H9 (cell line): ENCODE data around the gene TMEM106C. TPM values are rescaled to one million over a fixed set of nuclear protein-coding genes. Genes with fewer than 3 reads are reported as not detected.

Source experiments
- DNase-seq: peaks from one replicate; pipeline ENCODE4 v3.0.0-alpha.2; 2017
- H2AFZ ChIP-seq: one replicate; pipeline ENCODE4 v1.6.1; 2013; ENCODE audit warnings: mild to moderate bottlenecking, low read length, control low read depth, moderate library complexity
- H2AK5ac ChIP-seq: 2 replicates; pipeline ENCODE4 v1.6.1; 2013; ENCODE audit warnings: low read length, control low read depth, mixed read lengths; ENCODE audit not compliant: insufficient read length
- H2BK120ac ChIP-seq: one replicate; pipeline ENCODE4 v1.6.1; 2013; ENCODE audit warnings: low read depth, mild to moderate bottlenecking, low read length, control low read depth, inconsistent platforms; ENCODE audit not compliant: poor library complexity, severe bottlenecking
- H2BK12ac ChIP-seq: 2 replicates; pipeline ENCODE4 v1.6.1; 2013; ENCODE audit warnings: low read length, control low read depth, mixed read lengths, low read depth; ENCODE audit not compliant: insufficient read length
- H2BK15ac ChIP-seq: 2 replicates; pipeline ENCODE4 v1.6.1; 2013; ENCODE audit warnings: low read depth, low read length, control low read depth
- H2BK20ac ChIP-seq: one replicate; pipeline ENCODE4 v1.6.1; 2013; ENCODE audit warnings: low read depth, mild to moderate bottlenecking, low read length, control low read depth, inconsistent platforms; ENCODE audit not compliant: poor library complexity, severe bottlenecking
- H2BK5ac ChIP-seq: 2 replicates; pipeline ENCODE4 v1.6.1; 2013; ENCODE audit warnings: low read length, control low read depth, mixed read lengths; ENCODE audit not compliant: insufficient read length
- H3K14ac ChIP-seq: 2 replicates; pipeline ENCODE4 v1.6.1; 2013; ENCODE audit warnings: low read length, control low read depth; ENCODE audit not compliant: insufficient read depth
- H3K18ac ChIP-seq: 2 replicates; pipeline ENCODE4 v1.6.1; 2013; ENCODE audit warnings: low read depth, mild to moderate bottlenecking, mixed read lengths, low read length, control low read depth; ENCODE audit not compliant: insufficient read length
- H3K23ac ChIP-seq: 2 replicates; pipeline ENCODE4 v1.6.1; 2013; ENCODE audit warnings: low read length, control low read depth, mixed read lengths, low read depth; ENCODE audit not compliant: insufficient read length
- H3K23me2 ChIP-seq: 2 replicates; pipeline ENCODE4 v1.6.1; 2013; ENCODE audit warnings: low read depth, mild to moderate bottlenecking, mixed read lengths, low read length, control low read depth; ENCODE audit not compliant: insufficient read length, poor library complexity, severe bottlenecking
- H3K27ac ChIP-seq: 2 replicates; pipeline ENCODE4 v1.5.1; 2013; ENCODE audit warnings: low read length, control low read depth, mixed read lengths, low read depth; ENCODE audit not compliant: insufficient read length
- H3K27me3 ChIP-seq: 2 replicates; pipeline ENCODE4 v1.6.1; 2013; ENCODE audit warnings: low read length, control low read depth, inconsistent platforms; ENCODE audit not compliant: insufficient read depth
- H3K4ac ChIP-seq: 2 replicates; pipeline ENCODE4 v1.6.1; 2013; ENCODE audit warnings: low read depth, mild to moderate bottlenecking, control low read depth, inconsistent platforms, low read length, moderate library complexity
- H3K4me1 ChIP-seq: 2 replicates; pipeline ENCODE4 v1.6.1; 2013; ENCODE audit warnings: low read length, control low read depth, inconsistent platforms; ENCODE audit not compliant: insufficient read depth
- H3K4me2 ChIP-seq: 2 replicates; pipeline ENCODE4 v1.6.1; 2013; ENCODE audit warnings: low read length, control low read depth, mixed read lengths; ENCODE audit not compliant: insufficient read length, insufficient read depth
- H3K56ac ChIP-seq: 2 replicates; pipeline ENCODE4 v1.6.1; 2013; ENCODE audit warnings: low read depth, mild to moderate bottlenecking, mixed read lengths, low read length, control low read depth; ENCODE audit not compliant: insufficient read length
- H3K79me1 ChIP-seq: 2 replicates; pipeline ENCODE4 v1.6.1; 2013; ENCODE audit warnings: low read depth, mild to moderate bottlenecking, moderate library complexity, low read length, control low read depth, inconsistent platforms; ENCODE audit not compliant: insufficient read depth, poor library complexity, severe bottlenecking
- H3K79me2 ChIP-seq: 2 replicates; pipeline ENCODE4 v1.6.1; 2013; ENCODE audit warnings: low read length, control low read depth, inconsistent platforms; ENCODE audit not compliant: insufficient read depth
- H3K9ac ChIP-seq: 2 replicates; pipeline ENCODE4 v1.6.1; 2013; ENCODE audit warnings: low read length, control low read depth, mixed read lengths; ENCODE audit not compliant: insufficient read length; ENCODE audit errors: extremely low read depth
- H3K9me3 ChIP-seq: one replicate; pipeline ENCODE4 v1.6.1; 2013; ENCODE audit warnings: low read depth, low read length, inconsistent platforms; ENCODE audit not compliant: control insufficient read depth
- H3T11ph ChIP-seq: one replicate; pipeline ENCODE4 v1.6.1; 2013; ENCODE audit warnings: mild to moderate bottlenecking, low read length, control low read depth, inconsistent platforms
- H4K20me1 ChIP-seq: one replicate; pipeline ENCODE4 v1.6.1; 2013; ENCODE audit not compliant: control insufficient read depth, insufficient read length, insufficient read depth
- H4K5ac ChIP-seq: 2 replicates; pipeline ENCODE4 v1.6.1; 2013; ENCODE audit warnings: low read depth, mild to moderate bottlenecking, mixed read lengths, low read length, control low read depth; ENCODE audit not compliant: insufficient read length
- H4K8ac ChIP-seq: replicated peaks from 2 replicates; pipeline ENCODE4 v1.6.1; 2013; ENCODE audit warnings: low read length, control low read depth, mixed read lengths, low read depth; ENCODE audit not compliant: insufficient read length
- H4K91ac ChIP-seq: 2 replicates; pipeline ENCODE4 v1.6.1; 2013; ENCODE audit warnings: low read depth, mild to moderate bottlenecking, moderate library complexity, mixed read lengths, low read length, control low read depth; ENCODE audit not compliant: insufficient read length
- H3K27ac Mint-ChIP-seq, 3 experiments: 2 replicates in 2 of 3; 3 replicates in 1 of 3; pipeline ENCODE4 v1.8.0; 2020 to 2021; ENCODE audit warnings: mixed read lengths in 3 of 3, mild to moderate bottlenecking in 1 of 3, moderate library complexity in 1 of 3
- H3K27me3 Mint-ChIP-seq: 2 replicates; pipeline ENCODE4 v1.8.0; 2021; ENCODE audit warnings: low read depth, mild to moderate bottlenecking, moderate library complexity, mixed read lengths
- H3K36me3 Mint-ChIP-seq, 3 experiments: 2 replicates in 2 of 3; 3 replicates in 1 of 3; pipeline ENCODE4 v1.8.0; 2020 to 2021; ENCODE audit warnings: low read depth in 3 of 3, mixed read lengths in 3 of 3; ENCODE audit not compliant: insufficient read depth in 1 of 3
- H3K4me1 Mint-ChIP-seq, 2 experiments: 2 replicates each; pipeline ENCODE4 v1.8.0; 2020; ENCODE audit warnings: mixed read lengths in 2 of 2
- H3K4me3 Mint-ChIP-seq, 2 experiments: 2 replicates in 1 of 2; 3 replicates in 1 of 2; pipeline ENCODE4 v1.8.0; 2020 to 2021; ENCODE audit warnings: mild to moderate bottlenecking in 2 of 2, mixed read lengths in 2 of 2, moderate library complexity in 1 of 2
- H3K9me3 Mint-ChIP-seq, 2 experiments: 2 replicates in 1 of 2; 3 replicates in 1 of 2; pipeline ENCODE4 v1.8.0; 2020; ENCODE audit warnings: mild to moderate bottlenecking in 2 of 2, mixed read lengths in 2 of 2, moderate library complexity in 1 of 2
- WGBS: extraction: QIAGEN DNeasy Blood & Tissue Kit; methylation state at CpG from one replicate; pipeline ENCODE4 v1.1.7; 2013; ENCODE audit warnings: missing lambda C conversion rate, low lambda C conversion rate, mixed read lengths; ENCODE audit not compliant: insufficient read length; ENCODE audit errors: extremely low coverage; 5-methylcytosine and 5-hydroxymethylcytosine counted together
- total RNA-seq: library from RNA; stranded (reverse); gene quantifications from 2 replicates; pipeline ENCODE4 v1.2.1, GENCODE V29; 2021
- TF ChIP-seq, protein P1 (sequence below): fragments of 200-600 bp; sonication (generic); conservative IDR thresholded peaks from 3 replicates; pipeline ENCODE4 v1.8.0; 2021; ENCODE audit warnings: antibody characterized with exemption, mild to moderate bottlenecking

Gene TMEM106C
- total RNA-seq, 1 experiment from 2014 or later, result 43.7 TPM

DNA sequence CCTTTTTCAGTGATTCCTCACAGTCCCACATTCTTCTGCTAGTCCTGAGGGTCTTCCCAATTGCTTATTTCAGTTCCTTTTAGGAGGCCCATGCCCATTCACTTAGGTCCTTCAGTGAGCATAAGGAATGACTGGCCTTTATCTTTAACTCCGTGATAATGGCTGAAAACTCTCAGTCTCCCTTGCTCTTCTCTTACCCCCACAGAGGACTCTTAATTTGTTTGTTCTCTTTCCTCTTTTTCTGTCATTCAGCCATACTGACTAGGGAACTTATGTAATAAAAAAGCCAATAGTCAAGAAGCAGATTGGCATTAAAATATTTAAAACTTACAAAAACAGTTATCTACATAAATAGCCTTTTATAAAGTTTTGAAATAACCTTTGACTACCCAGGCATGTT lies 41.5 kb upstream of the TMEM106C start:
- Histone ChIP-seq H3K56ac (no peak overlapping the region), H2BK15ac (no peak overlapping the region), H2BK120ac (no peak overlapping the region), H2BK20ac (no peak overlapping the region), H4K91ac (no peak overlapping the region), H2AK5ac (no peak overlapping the region), H2BK12ac (no peak overlapping the region), H3K4ac (no peak overlapping the region), H3T11ph (no peak overlapping the region), H4K20me1 (no peaks in the 10 kb centered on the region), H3K27ac (no peak overlapping the region), H3K9me3 (no peaks in the 10 kb centered on the region), H3K79me2 (no peaks in the 10 kb centered on the region), H3K9ac (no peak overlapping the region), H3K14ac (no peak overlapping the region), H3K23me2 (no peaks in the 10 kb centered on the region), H3K27me3 (no peaks in the 10 kb centered on the region; the same call in 1 of the 2 replicates), H2BK5ac (no peak overlapping the region), H3K4me2 (no peak overlapping the region), H3K79me1 (no peaks in the 10 kb centered on the region), H3K18ac (no peak overlapping the region), H4K5ac (no peak overlapping the region), H4K8ac (no peak overlapping the region), H2AFZ (no peak overlapping the region), H3K23ac (no peak overlapping the region), H3K4me1 (no peaks in the 10 kb centered on the region)
- H3K27me3 Mint-ChIP-seq, result peaks cover 7% of the 10 kb centered on the region
- no peaks in the 10 kb centered on the region for H3K4me1 Mint-ChIP-seq
- no peak overlapping the region for H3K27ac Mint-ChIP-seq
- H3K4me3 Mint-ChIP-seq, result no peak overlapping the region
- no peaks in the 10 kb centered on the region for H3K36me3 Mint-ChIP-seq
- no CpG with 5 or more reads among the region's 1 CpG for WGBS
- H3K9me3 Mint-ChIP-seq, result no peaks in the 10 kb centered on the region; a peak in 1 of 5 replicates
- TF ChIP-seq, protein P1, sequence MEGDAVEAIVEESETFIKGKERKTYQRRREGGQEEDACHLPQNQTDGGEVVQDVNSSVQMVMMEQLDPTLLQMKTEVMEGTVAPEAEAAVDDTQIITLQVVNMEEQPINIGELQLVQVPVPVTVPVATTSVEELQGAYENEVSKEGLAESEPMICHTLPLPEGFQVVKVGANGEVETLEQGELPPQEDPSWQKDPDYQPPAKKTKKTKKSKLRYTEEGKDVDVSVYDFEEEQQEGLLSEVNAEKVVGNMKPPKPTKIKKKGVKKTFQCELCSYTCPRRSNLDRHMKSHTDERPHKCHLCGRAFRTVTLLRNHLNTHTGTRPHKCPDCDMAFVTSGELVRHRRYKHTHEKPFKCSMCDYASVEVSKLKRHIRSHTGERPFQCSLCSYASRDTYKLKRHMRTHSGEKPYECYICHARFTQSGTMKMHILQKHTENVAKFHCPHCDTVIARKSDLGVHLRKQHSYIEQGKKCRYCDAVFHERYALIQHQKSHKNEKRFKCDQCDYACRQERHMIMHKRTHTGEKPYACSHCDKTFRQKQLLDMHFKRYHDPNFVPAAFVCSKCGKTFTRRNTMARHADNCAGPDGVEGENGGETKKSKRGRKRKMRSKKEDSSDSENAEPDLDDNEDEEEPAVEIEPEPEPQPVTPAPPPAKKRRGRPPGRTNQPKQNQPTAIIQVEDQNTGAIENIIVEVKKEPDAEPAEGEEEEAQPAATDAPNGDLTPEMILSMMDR, result no peak
- DNase-seq, result no peak
